ENCODE measurements around the gene TRPM4.

DNA sequence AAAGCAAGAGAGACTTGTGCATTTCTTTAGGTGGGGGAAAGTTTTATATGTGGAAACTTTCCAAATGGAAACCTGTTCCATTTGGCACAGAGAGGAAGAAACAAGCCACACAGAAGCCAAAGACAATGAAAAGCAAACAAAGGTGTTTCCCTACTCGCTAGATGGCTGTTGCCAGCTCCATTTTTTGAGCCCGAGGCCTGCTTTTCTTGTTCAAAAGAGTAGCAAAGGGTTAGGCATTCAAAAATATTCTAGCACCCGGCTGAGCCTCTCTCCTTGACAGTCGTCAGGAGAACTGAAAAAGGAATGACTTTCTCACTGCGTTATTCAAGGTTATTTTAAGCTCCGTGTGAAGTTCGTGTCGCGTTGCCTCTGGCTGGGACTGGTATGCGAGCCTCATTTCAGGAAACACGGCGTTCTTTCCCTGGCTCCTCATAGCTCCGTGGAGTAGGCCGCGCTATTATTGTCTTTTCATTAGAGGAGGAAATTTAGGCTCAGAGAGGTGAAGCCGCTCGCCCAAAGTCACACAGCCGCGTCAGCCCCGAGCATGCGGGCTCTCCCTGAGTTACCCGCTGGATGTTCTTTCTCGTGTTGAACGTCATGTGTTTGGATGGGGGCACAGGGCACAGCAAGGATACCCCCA, 7.6 kb downstream of the TRPM4 start:
- no peak for TF ChIP-seq EZH2 (IDR thresholded peaks at IDR 0.05)
- TF ChIP-seq, protein P1, sequence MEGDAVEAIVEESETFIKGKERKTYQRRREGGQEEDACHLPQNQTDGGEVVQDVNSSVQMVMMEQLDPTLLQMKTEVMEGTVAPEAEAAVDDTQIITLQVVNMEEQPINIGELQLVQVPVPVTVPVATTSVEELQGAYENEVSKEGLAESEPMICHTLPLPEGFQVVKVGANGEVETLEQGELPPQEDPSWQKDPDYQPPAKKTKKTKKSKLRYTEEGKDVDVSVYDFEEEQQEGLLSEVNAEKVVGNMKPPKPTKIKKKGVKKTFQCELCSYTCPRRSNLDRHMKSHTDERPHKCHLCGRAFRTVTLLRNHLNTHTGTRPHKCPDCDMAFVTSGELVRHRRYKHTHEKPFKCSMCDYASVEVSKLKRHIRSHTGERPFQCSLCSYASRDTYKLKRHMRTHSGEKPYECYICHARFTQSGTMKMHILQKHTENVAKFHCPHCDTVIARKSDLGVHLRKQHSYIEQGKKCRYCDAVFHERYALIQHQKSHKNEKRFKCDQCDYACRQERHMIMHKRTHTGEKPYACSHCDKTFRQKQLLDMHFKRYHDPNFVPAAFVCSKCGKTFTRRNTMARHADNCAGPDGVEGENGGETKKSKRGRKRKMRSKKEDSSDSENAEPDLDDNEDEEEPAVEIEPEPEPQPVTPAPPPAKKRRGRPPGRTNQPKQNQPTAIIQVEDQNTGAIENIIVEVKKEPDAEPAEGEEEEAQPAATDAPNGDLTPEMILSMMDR (IDR thresholded peaks at IDR 0.05), result no peak
